IMR-90 (cell line): ENCODE results near the gene PARP11. TPM values are rescaled to one million over a fixed set of nuclear protein-coding genes. Genes with fewer than 3 reads are reported as not detected.

Source experiments
- ATAC-seq: fragments of 200-7000 bp; cut with Tn5 transposase; 2 replicates; pipeline ENCODE4 v1.9.1; 2020; ENCODE audit warnings: low read depth, mild to moderate bottlenecking, moderate library complexity
- BruUV-seq: library from RNA; stranded (reverse); fragments of 400-500 nt; replicated peaks from 2 replicates; lab custom pipeline; 2021; lab: Mats Ljungman, UMichigan
- CTCF ChIA-PET: fragments of 300-600 bp; formaldehyde crosslinking; extraction: SDS; loops from one replicate; lab custom pipeline; 2021; ENCODE audit warnings: antibody characterized with exemption; lab: Yijun Ruan, JAX
- POLR2A ChIA-PET: fragments of 300-600 bp; sonication (Branson Sonifier 250); formaldehyde crosslinking; loops from one replicate; lab custom pipeline; 2022; ENCODE audit warnings: antibody characterized with exemption; ENCODE audit not compliant: unreplicated experiment; lab: Charles Lee
- DNase-seq: peaks from one replicate; pipeline ENCODE4 v3.0.0; 2013
- H2AFZ ChIP-seq: replicated peaks from 2 replicates; pipeline ENCODE3; 2013; ENCODE audit warnings: low read length, mild to moderate bottlenecking; ENCODE audit not compliant: poor library complexity
- H2AK5ac ChIP-seq: 2 replicates; pipeline ENCODE4 v1.6.1; 2013; ENCODE audit warnings: low read depth, low read length, inconsistent platforms
- H2AK9ac ChIP-seq: replicated peaks from 2 replicates; pipeline ENCODE3; 2013; ENCODE audit warnings: mild to moderate bottlenecking, low read depth, low read length, moderate library complexity; ENCODE audit not compliant: poor library complexity
- H2BK120ac ChIP-seq: 2 replicates; pipeline ENCODE4 v1.6.1; 2013; ENCODE audit warnings: low read depth, low read length, inconsistent platforms
- H2BK15ac ChIP-seq: 3 replicates; pipeline ENCODE4 v1.6.1; 2013; ENCODE audit warnings: low read depth, low read length, inconsistent platforms
- H2BK20ac ChIP-seq: 2 replicates; pipeline ENCODE4 v1.6.1; 2013; ENCODE audit warnings: low read depth, mild to moderate bottlenecking, inconsistent platforms, low read length, moderate library complexity
- H2BK5ac ChIP-seq: 2 replicates; pipeline ENCODE4 v1.6.1; 2013; ENCODE audit warnings: mild to moderate bottlenecking, low read depth, low read length, inconsistent platforms; ENCODE audit not compliant: poor library complexity, severe bottlenecking
- H3K14ac ChIP-seq: replicated peaks from 2 replicates; pipeline ENCODE4 v1.6.1; 2013; ENCODE audit warnings: low read depth, low read length, inconsistent platforms
- H3K18ac ChIP-seq: 2 replicates; pipeline ENCODE4 v1.6.1; 2013; ENCODE audit warnings: low read depth, low read length, control low read depth
- H3K23ac ChIP-seq: 2 replicates; pipeline ENCODE4 v1.6.1; 2013; ENCODE audit warnings: low read depth, low read length, inconsistent platforms
- H3K27ac ChIP-seq: 2 replicates; pipeline ENCODE4 v1.5.1; 2013; ENCODE audit warnings: mild to moderate bottlenecking, control low read depth, low read length; ENCODE audit not compliant: insufficient read depth
- H3K27me3 ChIP-seq: 2 replicates; pipeline ENCODE4 v1.6.1; 2013; ENCODE audit warnings: low read length; ENCODE audit not compliant: control insufficient read depth, insufficient read depth
- H3K36me3 ChIP-seq: 2 replicates; pipeline ENCODE4 v1.6.1; 2013; ENCODE audit warnings: low read length, mixed read lengths; ENCODE audit not compliant: control insufficient read depth, insufficient read depth
- H3K4ac ChIP-seq: 2 replicates; pipeline ENCODE4 v1.6.1; 2013; ENCODE audit warnings: low read depth, low read length, inconsistent platforms
- H3K4me1 ChIP-seq: 2 replicates; pipeline ENCODE4 v1.6.1; 2013; ENCODE audit warnings: low read length, mixed read lengths; ENCODE audit not compliant: control insufficient read depth, insufficient read depth
- H3K4me2 ChIP-seq: 2 replicates; pipeline ENCODE4 v1.6.1; 2013; ENCODE audit warnings: low read depth, mild to moderate bottlenecking, control low read depth, low read length, moderate library complexity
- H3K4me3 ChIP-seq: 2 replicates; pipeline ENCODE4 v1.5.1; 2013; ENCODE audit warnings: low read depth, mild to moderate bottlenecking, control low read depth, low read length, moderate library complexity; ENCODE audit not compliant: insufficient read depth
- H3K56ac ChIP-seq: 2 replicates; pipeline ENCODE4 v1.6.1; 2013; ENCODE audit warnings: low read length, inconsistent platforms; ENCODE audit not compliant: insufficient read depth; ENCODE audit errors: extremely low read depth
- H3K79me1 ChIP-seq, 2 experiments: 2 replicates each; pipeline ENCODE4 v1.6.1; 2013; ENCODE audit warnings: low read length in 2 of 2, inconsistent platforms in 1 of 2, low read depth in 1 of 2
- H3K9ac ChIP-seq: 2 replicates; pipeline ENCODE4 v1.6.1; 2013; ENCODE audit warnings: low read depth, low read length, control low read depth
- H3K9me1 ChIP-seq: 2 replicates; pipeline ENCODE4 v1.6.1; 2013; ENCODE audit warnings: low read length, inconsistent platforms; ENCODE audit not compliant: insufficient read depth
- H3K9me3 ChIP-seq: 2 replicates; pipeline ENCODE4 v1.6.1; 2013; ENCODE audit warnings: low read length; ENCODE audit not compliant: control insufficient read depth, insufficient read depth
- H4K20me1 ChIP-seq: 2 replicates; pipeline ENCODE4 v1.6.1; 2013; ENCODE audit warnings: low read length, inconsistent platforms; ENCODE audit not compliant: insufficient read depth
- H4K5ac ChIP-seq: 2 replicates; pipeline ENCODE4 v1.6.1; 2013; ENCODE audit warnings: mild to moderate bottlenecking, low read depth, low read length, control low read depth
- H4K8ac ChIP-seq, 2 experiments: 2 replicates each; pipeline ENCODE4 v1.6.1; 2013; ENCODE audit warnings: low read depth in 2 of 2, low read length in 2 of 2, control low read depth in 1 of 2, inconsistent platforms in 1 of 2
- H4K91ac ChIP-seq: 2 replicates; pipeline ENCODE4 v1.6.1; 2013; ENCODE audit warnings: low read depth, low read length, inconsistent platforms; ENCODE audit not compliant: insufficient read depth
- BHLHE40 ChIP-seq: fragments of 150-350 bp; IDR thresholded peaks from 2 replicates; pipeline ENCODE4 v1.6.1; 2016; ENCODE audit warnings: mild to moderate bottlenecking, low read depth, low read length
- CEBPB ChIP-seq: IDR thresholded peaks from 2 replicates; pipeline ENCODE4 v1.6.1; 2012; ENCODE audit warnings: low read depth, low read length, improper control_type of control experiment
- MAFK ChIP-seq: IDR thresholded peaks from 2 replicates; pipeline ENCODE4 v1.6.1; 2012; ENCODE audit warnings: low read depth, low read length, improper control_type of control experiment
- MAZ ChIP-seq: IDR thresholded peaks from 2 replicates; pipeline ENCODE4 v1.6.1; 2012; ENCODE audit warnings: low read depth, mild to moderate bottlenecking, low read length, improper control_type of control experiment, moderate library complexity, borderline replicate concordance
- MXI1 ChIP-seq: IDR thresholded peaks from 2 replicates; pipeline ENCODE4 v1.6.1; 2012; ENCODE audit warnings: low read depth, mild to moderate bottlenecking, low read length, moderate library complexity, borderline replicate concordance
- RCOR1 ChIP-seq: IDR thresholded peaks from 2 replicates; pipeline ENCODE4 v1.6.1; 2012; ENCODE audit warnings: mild to moderate bottlenecking, low read length, improper control_type of control experiment; ENCODE audit not compliant: insufficient replicate concordance
- RFX5 ChIP-seq: IDR thresholded peaks from 2 replicates; pipeline ENCODE4 v1.8.0; 2012; ENCODE audit warnings: low read depth, mild to moderate bottlenecking, low read length, moderate library complexity
- SMC3 ChIP-seq: fragments of 150-350 bp; IDR thresholded peaks from 2 replicates; pipeline ENCODE4 v1.6.1; 2016; ENCODE audit warnings: low read depth, mild to moderate bottlenecking, antibody characterized with exemption, low read length, moderate library complexity
- WGBS, 2 experiments: methylation state at CpG; one replicate each; pipeline versions ENCODE4 v1.1.5 to v1.1.7; 2013; ENCODE audit warnings: missing lambda C conversion rate in 2 of 2; ENCODE audit not compliant: insufficient read length in 1 of 2; ENCODE audit errors: extremely low coverage in 2 of 2; 5-methylcytosine and 5-hydroxymethylcytosine counted together
- dilution Hi-C: fragments of 300-500 bp; cut with HindIII; formaldehyde crosslinking; loops from one replicate; pipeline ENCODE4 v1.14.3; 2018; ENCODE audit warnings: low sequenced_read_pairs; ENCODE audit not compliant: unreplicated experiment
- in situ Hi-C: fragments of 300-500 bp; cut with MboI; formaldehyde crosslinking; loops from 3 replicates; pipeline ENCODE4 v1.14.3; 2019; ENCODE audit warnings: low sequenced_read_pairs, inconsistent platforms, mixed read lengths
- intact Hi-C: fragments of 100-400 bp; cut with micrococcal nuclease; formaldehyde crosslinking; loops from 2 replicates; pipeline ENCODE4 v1.10.0; 2022
- polyA plus RNA-seq, 3 experiments: library from polyadenylated mRNA; depleted of rRNA; stranded (reverse); fragments of >200 nt; gene quantifications; 2 replicates each; pipeline ENCODE4 v1.2.3, GENCODE V29; 2012; ENCODE audit warnings: low replicate concordance in 1 of 3
- total RNA-seq: library from RNA; depleted of rRNA; stranded (reverse); fragments of >200 nt; gene quantifications from 2 replicates; pipeline ENCODE4 v1.2.3, GENCODE V29; 2012
- TF ChIP-seq, protein P1 (sequence below): conservative IDR thresholded peaks from 2 replicates; pipeline ENCODE4 v1.5.1; 2012; ENCODE audit warnings: mild to moderate bottlenecking, low read depth, low read length, improper control_type of control experiment
- TF ChIP-seq, protein P2 (sequence below): fragments of 150-350 bp; IDR thresholded peaks from 2 replicates; pipeline ENCODE4 v1.6.1; 2017; ENCODE audit warnings: mild to moderate bottlenecking, antibody characterized with exemption, low read length, low read depth

The PARP11 gene
- total and polyA plus RNA-seq, 2 of the 4 experiments (the other 2 are of a cell fraction), result 1.8 to 3.0 TPM

DNA sequence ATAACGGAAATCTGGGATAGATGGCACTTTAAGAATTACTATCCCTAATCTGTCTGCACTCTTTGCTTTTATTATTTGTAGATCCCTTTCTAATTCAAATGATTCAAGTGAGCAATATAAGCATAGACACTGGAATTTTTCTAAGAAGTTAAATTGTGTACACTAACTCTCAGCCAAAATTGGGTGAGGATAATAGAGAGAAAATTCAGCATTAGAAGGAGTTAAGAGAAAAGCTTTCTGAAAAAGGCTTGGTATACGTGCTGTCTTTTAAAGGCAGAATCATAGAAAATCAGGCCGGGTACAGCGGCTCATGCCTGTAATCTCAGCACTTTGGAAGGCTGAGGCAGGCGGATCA, 63.2 kb downstream of the PARP11 start:
- Histone ChIP-seq H3K27me3 (no peaks in the 10 kb centered on the region), H3K18ac (no peak overlapping the region), H2AFZ (no peak overlapping the region), H3K4me3 (no peak overlapping the region), H3K56ac (no peak overlapping the region), H3K79me1 (no peaks in the 10 kb centered on the region), H2BK5ac (no peak overlapping the region), H3K4me2 (no peak overlapping the region), H4K20me1 (no peaks in the 10 kb centered on the region), H3K23ac (no peak overlapping the region), H2AK5ac (no peak overlapping the region), H3K4ac (no peak overlapping the region), H3K9me1 (no peaks in the 10 kb centered on the region), H3K36me3 (no peaks in the 10 kb centered on the region), H3K9ac (no peak overlapping the region), H2BK15ac (no peak overlapping the region), H2AK9ac (no peak overlapping the region), H3K14ac (no peak overlapping the region), H3K9me3 (no peaks in the 10 kb centered on the region), H3K4me1 (no peaks in the 10 kb centered on the region), H2BK120ac (no peak overlapping the region), H4K91ac (no peak overlapping the region), H3K27ac (no peak overlapping the region), H4K8ac (no peak overlapping the region), H2BK20ac (no peak overlapping the region), H4K5ac (no peak overlapping the region)
- TF ChIP-seq MAFK, result no peak
- no peak for TF ChIP-seq BHLHE40
- no peak for TF ChIP-seq MXI1
- TF ChIP-seq, protein P1, sequence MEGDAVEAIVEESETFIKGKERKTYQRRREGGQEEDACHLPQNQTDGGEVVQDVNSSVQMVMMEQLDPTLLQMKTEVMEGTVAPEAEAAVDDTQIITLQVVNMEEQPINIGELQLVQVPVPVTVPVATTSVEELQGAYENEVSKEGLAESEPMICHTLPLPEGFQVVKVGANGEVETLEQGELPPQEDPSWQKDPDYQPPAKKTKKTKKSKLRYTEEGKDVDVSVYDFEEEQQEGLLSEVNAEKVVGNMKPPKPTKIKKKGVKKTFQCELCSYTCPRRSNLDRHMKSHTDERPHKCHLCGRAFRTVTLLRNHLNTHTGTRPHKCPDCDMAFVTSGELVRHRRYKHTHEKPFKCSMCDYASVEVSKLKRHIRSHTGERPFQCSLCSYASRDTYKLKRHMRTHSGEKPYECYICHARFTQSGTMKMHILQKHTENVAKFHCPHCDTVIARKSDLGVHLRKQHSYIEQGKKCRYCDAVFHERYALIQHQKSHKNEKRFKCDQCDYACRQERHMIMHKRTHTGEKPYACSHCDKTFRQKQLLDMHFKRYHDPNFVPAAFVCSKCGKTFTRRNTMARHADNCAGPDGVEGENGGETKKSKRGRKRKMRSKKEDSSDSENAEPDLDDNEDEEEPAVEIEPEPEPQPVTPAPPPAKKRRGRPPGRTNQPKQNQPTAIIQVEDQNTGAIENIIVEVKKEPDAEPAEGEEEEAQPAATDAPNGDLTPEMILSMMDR, result no peak
- no peak for TF ChIP-seq SMC3
- no peak for TF ChIP-seq RCOR1
- TF ChIP-seq CEBPB, result no peak
- TF ChIP-seq, protein P2, sequence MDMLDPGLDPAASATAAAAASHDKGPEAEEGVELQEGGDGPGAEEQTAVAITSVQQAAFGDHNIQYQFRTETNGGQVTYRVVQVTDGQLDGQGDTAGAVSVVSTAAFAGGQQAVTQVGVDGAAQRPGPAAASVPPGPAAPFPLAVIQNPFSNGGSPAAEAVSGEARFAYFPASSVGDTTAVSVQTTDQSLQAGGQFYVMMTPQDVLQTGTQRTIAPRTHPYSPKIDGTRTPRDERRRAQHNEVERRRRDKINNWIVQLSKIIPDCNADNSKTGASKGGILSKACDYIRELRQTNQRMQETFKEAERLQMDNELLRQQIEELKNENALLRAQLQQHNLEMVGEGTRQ, result no peak
- TF ChIP-seq MAZ, result no peak
- TF ChIP-seq RFX5, result no peak
- no CpG with 5 or more reads among the region's 5 CpGs for WGBS, 2 experiments
- dilution Hi-C loops (no loop called here), in situ Hi-C loops (no loop called here), intact Hi-C loops (no loop called here)
- ChIA-PET CTCF (interaction anchor here (0.5 to 4.3 kb wide), 3 partner anchors 9 to 790 kb away, joined by 3 to 20 read pairs (median 3); no protein-coding TSS in a partner anchor), POLR2A (no interaction called here)
- TSS peak; percentile 47 for BruUV-seq
- DNase-seq, result no peak
- no peak for ATAC-seq
